Measurements from ENCODE around the gene ADRA1B.
A peak's percentile ranks its signal among the peaks of the same experiment; 100 is the strongest.
"Not testable (repeated sequence)": the region's sequence is repeated elsewhere in the genome, so short reads cannot be mapped to it uniquely, and the experiment has no call there.

Gene ADRA1B

DNA sequence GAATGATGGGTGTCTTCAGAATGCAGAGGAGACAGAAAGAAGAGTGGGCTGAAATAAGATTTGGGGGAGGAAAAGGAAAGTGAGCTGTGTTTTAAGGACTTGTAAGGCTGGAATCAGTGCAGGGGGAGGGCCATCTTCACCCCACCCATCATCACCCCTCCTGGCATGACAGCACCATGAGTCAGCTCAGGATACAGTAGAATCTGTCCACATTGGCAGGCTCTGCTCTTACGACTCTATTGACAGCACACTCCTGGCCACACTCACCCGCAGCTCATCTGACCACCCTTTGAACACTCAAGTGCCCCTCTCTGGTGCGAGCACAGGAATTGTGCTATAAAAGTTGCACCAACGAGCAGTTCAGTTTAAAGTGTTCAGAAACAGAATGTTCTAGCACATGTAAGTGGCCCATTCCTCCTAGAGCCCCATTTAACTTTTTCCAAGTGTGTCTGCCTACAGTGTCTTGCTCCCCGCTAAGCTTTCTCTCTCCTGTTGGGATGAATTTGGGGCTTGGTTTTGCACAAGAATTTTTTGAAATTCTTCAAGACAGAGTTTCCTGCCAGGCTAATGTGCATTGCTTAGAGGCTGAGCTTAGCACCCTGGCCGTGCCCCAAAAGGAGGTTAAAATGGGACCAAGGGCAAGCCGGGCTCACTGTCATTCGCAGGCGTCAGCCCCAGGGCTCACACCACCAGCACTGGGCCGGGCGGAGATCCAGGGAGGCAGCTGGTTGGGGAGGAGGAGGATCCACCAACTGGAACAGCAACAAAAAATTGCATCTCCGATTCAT, 12.0 kb downstream of the ADRA1B start:
- no peak for DNase-seq (ENCODE audit: low read depth)

DNA sequence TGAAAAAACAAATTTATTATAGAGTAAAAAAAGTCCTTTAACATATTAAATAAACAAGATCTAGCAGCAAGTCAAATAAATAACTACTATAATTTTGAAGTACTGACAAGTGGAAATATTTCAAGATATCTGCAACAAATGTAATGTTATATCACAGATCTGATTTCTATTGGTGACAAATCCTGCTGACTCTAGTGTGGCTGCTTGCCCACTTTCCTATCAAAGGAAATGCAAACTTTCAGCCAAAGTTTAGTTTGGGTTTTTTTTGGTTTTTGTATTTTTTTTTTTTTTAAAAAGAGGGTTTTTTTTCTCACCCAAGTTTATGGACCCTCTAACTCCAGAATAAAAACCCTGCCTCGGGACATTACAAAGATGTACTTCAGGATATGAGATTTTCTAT, 12.9 kb downstream of the ADRA1B start:
- no peak for DNase-seq (ENCODE audit: low read depth)

DNA sequence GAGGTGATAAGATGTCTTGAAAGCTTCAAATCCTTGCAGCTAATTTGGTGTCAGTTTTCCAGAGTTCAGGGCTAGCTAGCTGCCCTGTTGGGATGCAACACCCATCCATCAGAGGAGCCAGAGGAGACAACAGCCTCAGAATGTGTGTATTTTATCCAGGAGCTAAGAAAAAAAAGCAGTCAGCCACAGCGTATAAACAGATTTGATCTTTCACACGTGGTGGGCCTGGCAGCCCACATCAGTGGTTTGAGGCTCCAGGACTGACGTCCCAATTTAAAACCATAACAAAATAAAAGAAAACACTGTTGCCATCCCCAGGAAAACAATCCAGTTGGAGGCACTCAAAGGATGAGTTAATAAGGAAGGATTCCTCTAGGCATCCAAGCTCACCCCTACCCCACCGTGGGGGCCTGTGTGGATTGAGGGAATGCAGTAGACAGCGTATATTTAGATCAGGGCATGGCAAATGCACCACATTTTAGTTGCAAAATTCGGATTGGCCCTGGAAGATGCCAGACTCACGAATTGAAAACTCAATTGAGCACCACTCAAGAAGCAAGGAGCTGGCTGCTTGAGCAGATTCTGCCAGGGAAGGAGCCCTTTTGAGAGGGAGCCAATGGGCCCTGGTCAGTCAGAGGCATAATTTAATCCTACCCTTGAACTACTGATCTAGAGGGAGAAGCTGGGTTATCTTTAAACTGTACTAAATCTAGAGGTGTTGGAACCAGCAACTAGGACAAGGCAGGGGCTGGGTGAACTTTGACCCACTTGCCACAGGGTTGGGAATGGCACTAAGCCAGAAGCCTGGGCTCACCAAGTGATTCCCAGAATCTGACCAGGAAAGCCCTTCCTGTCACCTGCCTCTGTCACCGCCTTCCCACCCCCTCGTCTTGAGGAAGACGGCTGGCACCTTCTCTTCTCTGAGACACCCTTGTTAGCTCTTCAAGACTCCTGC, 17.5 kb downstream of the ADRA1B start:
- peak; percentile 12 for DNase-seq (ENCODE audit: low read depth)

DNA sequence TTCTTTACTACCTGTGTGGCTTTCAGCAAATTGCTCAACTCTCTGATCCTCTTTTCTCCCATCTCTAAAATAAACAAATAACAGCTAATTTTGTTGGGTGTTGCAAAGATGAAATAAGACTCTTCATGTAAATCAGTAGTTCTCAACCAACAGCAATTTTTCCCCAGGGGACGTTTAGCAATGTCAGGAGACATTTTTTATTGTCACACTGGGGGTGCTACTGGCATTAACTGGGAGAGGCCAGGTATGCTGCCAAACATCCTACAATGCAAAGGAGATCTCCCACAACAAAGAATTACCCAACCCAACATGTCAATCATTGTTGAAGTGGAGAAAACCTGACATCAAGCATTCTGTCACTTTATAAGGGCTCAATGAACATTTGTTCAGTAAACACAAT, 19.7 kb downstream of the ADRA1B start:
- no peak for DNase-seq (ENCODE audit: low read depth)

DNA sequence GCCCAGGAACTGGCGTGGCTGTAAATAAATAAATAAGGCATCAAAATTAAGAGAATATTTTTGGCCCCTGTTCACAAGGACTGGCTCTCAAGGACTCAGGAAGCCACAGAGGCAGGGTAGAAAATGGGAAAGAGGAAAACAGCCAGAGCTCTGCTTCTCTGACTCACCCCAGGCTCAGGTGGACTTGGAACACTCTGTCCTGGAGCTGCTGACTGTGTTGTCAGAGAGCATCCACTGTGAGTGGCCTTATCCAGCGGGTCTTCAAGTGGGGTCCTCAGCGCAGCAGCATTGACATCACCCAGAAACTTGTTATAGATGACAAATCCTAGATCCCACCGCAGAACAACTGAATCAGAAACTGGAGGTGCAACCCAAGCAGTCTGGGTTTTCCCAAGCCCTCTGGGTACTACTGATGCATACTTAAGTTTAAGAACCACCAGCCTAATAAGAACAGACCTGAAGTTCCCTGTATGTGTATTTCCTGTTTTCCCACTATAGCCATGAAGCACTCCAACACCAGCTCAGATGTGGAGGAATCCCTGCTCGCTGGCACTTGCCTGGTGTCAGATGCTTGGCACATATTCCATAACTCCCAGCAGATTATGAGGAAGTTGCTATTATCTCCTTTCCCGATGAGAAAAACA, 20.5 kb downstream of the ADRA1B start:
- no peak for DNase-seq (ENCODE audit: low read depth)

DNA sequence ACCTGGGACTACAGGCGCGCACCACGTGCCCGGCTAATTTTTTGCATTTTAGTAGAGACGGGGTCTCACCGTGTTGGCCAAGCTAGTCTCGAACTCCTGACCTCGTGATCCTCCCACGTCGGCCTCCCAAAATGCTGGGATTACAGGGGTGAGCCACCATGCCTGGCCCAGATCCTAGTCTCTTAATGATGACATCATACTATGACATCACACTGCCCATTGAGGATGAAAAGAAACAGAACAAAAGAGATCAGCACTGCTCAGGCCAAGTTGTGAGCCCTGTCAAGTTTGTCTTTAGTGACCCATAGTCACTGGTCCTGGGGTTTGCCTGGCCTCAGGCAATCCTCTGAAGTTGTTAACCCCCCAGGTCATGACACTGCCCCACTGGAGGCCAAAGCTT, 21.3 kb downstream of the ADRA1B start:
- no peak for DNase-seq (ENCODE audit: low read depth)

DNA sequence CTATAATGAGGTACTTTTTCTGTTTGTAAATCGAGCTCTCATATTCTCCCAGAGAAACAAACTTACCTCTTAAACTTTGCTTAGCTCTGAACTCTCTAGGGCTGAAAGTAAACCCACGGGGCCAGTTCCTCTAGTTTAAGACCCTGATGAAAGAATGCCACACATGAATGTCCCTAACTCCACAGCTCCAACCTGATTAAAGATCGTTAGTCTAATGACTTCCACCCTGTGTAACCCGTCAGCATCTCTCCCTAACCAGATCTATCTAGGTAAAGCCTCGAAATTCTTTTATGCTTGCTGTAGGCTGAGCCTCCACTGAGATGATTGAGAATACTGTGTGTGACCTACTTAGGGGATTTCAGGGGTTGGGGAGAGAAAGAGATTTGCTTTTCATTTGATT, 27.0 kb downstream of the ADRA1B start:
- DNase-seq (ENCODE audit: low read depth), result no peak

DNA sequence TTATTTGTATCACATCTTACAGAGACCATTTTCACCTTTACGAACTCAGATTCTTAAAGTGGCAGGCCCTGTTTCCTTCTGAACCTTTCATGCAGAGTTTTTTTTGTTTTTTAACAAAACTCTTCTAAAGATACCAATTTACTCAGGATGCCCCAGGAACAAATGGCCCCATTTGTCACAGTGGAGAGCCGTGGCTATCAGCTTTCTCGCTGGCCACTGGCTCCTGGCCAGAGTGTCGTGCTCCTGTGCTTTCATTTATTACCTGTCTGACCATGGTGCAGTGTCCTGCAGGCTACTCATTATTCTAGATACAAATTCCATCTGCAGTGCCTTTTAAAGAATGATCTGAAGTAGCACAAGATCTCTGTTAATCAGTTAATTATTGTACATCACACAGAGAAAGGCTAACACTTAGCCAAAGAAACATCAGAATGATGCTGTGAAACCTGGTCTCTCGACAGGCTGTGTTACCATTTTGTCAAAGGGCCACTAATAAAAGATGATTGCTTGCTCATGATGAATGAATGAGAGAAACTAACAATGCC, 27.8 kb downstream of the ADRA1B start:
- DNase-seq (ENCODE audit: low read depth), result no peak

DNA sequence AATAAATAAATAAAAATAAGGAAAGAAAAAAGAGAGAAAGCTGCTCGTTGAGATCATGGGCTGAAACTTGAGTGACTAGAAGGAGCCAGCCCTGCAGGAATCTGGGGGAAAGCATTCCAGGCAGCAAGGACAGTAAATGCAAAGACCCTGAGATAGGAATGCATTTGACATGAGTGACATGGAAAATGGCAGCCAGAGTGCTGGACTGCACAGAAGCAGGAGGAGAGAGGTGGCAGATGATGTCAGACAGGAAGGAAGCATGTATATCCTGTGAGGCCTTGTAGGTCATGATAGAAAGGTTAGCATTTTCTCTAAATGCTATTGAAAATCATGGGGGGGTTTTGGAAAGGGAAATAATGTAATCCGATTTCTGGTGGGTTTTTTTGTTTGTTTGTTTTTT, 29.1 kb downstream of the ADRA1B start:
- no peak for DNase-seq (ENCODE audit: low read depth)

DNA sequence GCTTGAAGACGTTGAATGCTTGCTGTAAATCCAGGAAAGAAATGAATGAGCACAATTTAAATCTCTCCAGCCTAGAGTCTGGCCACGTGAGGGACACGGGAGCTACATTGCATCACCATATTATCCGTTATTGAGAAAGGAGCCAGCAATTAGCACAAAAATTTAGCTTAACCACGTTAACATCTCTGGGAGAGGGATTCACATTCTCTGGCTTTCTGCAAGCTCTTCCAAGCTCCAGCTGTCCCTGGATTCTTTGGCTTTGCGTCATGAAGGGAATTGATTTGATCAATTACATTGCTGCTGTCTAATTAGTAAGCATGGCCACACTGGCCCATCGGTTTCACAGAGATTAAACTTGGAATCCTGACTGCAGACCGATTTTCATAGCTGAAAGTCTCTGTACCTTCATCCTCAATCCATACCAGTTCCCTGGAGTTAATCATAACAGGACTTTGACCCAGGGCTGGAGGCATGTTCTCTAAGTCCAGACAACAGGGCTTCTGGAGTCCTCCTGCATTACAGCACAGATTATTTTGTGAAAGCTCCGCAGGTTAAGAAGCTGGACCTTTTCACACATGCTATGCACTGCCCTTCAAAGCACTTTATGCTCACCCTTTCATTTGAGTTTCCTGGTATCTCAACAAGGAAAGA, 31.6 kb downstream of the ADRA1B start:
- DNase-seq (ENCODE audit: low read depth), result no peak

DNA sequence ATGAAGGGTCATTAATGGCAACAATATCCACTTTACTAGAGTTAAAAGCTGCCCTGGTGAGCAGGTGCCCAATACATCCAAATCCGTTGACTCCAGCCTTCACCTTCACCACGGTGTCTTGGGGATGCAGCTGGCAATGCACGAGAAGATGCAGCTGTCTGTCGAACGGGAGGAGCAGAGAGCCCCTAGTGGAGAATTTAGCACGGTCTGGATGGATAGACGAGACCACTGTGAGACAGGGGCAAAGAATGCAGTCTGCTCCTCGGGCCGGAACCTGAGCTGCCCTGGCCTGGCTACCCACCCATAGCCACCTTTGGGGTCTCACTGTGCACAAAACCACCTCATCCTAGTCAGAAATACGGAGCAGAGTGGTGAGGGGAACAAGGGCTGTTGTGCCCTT, 35.1 kb downstream of the ADRA1B start:
- DNase-seq (ENCODE audit: low read depth), result no peak

DNA sequence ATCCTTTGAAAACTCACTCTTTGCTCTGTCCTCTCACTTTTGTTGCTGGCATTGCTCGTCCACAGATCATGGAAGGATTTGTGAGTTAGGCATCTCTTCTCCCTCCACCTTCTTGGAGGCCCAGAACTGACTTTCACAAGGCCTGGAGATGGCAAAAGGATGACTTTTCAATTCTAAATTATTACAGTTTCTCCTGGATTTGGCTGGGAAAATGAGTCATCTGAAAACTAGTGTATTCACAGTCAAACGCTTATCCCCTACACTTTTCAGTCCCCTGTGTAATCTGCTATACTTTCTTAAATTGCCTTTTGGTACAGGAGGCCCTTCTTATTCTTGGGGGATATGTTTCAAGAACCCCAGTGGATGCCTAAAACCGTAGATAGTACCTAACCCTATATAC, 35.6 kb downstream of the ADRA1B start:
- DNase-seq (ENCODE audit: low read depth), result no peak

DNA sequence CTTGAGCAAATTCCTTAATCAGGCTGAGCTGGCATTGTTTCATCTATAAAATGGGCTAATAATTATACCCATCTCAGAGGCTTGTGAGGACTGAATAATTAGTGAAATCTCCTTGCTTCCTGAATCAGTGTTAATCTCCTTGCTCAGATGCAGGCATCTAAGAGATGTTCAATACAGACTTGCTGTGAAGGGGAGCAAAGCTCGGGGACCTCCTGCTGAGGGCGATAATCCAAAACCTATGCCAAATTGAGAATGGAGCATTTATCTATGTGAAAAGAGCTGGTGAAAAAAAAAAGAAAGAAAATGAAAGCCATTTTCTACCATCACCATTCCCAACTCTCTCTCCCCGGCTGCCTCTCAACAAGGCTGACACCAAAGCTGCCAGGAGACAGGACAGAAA, 37.3 kb downstream of the ADRA1B start:
- no peak for DNase-seq (ENCODE audit: low read depth)

DNA sequence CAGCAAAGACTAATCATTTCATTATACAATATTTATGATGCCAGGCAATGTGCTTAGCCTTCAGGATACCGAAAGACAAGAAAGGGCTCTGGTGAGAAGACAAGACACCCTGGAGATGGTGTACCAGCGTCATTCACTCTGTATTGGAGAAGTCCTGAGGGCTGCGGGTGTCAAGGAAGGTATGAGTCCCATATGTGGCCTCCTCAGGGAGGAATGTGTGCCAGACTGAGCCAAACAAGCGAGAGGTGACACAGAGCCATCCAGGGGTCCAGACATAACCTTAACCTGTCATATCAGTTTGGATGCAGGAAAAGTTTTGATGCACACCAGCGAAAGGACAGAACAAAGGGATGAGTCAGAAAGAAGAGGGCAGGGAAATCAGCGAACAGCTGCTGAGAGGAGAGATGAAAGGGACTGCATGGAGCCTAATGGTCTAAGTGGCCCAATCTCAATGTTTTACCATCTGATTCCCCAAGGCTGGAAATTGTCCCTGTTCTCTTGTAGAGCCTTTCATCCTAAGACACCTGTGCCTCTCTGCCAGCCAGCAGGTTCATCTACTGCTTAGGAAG, 38.9 kb downstream of the ADRA1B start:
- no peak for DNase-seq (ENCODE audit: low read depth)

DNA sequence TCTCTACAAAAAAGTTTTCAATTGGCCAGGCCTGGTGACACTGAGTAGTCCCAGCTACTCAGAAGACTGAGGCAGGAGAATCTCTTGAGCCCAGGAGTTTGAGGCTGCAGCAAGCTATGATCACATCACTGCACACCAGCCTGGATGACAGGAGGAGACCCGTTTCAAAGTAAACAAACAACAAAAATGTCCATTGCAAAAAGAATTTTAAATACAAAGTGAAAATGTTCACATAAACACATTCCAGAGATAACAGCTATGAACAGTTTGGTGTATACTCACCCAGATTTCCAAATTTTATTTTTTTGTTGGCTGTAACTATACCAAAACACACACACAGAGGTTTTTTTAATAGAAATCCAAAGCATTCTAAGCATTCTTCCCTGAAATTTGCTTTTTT, 39.8 kb downstream of the ADRA1B start:
- no peak for DNase-seq (ENCODE audit: low read depth)

DNA sequence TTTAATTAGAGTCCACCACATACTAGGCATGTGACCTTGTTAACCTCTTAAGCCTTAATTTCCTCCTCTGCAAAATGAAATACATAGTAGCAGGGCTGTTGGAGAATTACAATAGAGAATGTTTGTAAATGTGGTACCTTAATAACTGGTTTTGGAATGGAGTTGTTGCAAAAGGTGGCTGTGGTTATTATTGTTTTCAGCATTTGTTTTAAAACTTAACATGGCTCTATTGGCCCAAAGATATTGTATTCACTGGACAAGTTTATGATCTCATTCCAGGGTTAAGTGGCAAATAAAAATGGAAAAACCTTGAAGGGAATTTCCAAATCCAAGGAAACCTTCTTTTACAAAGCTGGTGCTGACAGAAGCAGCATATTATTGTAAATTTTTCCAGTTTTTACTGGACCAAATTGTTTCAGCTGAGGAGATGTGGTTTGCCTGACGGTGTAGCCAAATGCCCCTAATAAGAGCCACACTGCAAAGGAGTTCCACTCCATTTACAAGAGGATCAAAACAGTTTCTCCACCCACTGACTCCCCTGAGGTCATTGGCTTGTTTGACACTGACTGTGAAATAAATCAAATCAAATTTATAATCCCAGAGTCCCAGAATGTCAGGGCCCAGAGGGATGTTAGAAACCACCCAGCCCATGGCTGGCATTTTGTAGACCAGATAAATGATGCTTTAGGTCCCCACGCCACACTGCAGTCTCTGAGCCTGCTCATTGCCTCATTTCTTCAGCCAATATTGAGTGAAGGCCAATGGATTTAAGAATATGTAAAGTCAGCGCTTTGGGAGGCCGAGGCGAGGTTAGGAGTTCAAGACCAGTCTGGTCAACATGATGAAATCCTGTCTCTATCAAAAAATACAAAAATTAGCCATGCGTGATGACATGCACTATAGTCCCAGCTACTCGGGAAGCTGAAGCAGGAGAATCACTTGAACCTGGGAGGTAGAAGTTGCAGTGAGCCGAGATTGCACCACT, 45.2 kb downstream of the ADRA1B start:
- no peak for DNase-seq (ENCODE audit: low read depth)

DNA sequence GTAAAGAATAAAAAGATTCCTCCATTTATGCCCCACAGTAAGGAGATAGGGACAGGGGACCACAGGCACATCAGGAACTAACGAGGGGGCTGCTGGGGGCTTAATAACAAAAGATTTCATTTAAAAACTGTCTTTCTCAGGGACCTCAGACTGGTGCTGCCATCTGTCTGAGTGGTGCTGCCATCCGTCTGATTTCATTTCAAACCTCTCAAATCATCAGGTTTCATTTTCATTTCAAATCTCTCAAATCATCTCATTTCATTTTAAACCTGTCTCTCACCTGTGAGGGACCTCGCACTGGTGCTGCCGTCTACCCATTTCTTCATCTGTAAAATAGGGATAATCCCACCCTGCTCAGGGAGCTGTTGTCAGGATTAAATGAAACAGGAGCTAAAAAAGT, 45.9 kb downstream of the ADRA1B start:
- no peak for DNase-seq (ENCODE audit: low read depth)

DNA sequence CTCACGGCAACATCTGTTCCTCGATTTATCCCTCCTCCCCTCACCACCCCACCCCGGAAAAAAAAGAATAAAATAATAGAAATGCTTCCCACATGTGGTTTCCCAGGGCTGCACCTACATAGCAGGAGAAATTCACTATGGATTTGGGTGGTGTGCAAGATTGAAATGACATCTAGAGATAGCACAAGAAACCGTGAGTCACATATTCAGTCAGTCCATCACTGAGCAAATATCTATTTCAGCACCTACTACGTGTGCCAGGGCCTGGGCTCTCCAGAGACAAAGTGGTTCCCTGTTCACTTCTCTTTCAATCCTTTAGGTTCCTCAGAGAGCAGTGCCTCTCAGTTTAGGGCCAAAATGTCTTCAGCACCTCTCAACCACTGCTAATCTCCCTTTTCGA, 47.7 kb downstream of the ADRA1B start:
- no peak for DNase-seq (ENCODE audit: low read depth)

DNA sequence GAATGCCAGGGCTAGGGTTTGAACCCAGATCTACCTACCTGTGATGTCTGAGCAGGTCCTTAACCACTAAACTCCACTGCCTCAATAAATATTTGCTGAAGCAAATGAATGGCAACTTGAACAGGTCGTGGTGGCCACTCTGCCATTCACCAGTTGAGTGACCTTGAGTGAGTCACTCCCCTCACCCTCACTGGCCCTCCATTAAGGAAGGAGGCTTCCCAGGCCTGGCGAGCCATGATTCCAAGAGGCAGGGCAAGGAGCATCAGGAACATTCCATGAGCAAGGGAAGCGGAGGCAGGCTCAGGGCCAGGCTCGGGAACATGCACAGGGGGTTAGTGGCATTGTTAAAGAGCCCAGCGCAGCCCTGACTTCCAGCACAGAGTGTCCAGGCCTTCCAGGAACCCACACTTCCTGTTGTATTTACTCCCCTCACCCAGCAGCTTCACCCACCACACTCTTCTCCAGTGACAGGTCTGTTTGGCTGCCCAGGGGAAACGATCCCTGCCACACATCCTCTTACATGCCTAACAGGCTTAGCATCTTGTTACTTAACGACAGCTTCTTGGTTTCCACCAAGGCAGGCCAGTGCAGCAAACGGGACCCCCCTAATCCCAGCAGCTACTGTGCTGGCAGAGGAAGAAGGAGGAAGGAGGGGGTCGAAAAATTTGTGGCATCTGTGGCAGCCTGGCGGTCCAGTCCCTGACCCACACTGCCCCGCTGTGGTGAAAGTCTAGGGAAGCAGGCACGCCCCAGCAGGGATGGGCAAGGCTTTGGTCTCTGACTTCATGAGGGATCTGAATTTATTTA, 49.0 kb downstream of the ADRA1B start:
- DNase-seq (ENCODE audit: low read depth), result no peak

DNA sequence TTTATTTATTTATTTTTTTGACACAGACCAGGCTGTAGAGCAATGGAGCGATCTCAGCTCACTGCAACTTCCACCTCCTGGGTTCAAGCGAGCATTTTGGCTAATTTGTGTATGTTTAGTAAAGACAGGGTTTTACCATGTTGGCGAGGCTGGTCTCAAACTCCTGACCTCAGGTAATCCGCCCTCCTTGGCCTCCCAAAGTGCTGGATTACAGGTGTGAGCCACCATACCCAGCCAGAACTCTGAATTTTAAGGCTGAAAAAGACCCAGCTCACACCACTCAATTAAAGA, 49.5 kb downstream of the ADRA1B start:
- not testable (repeated sequence) for DNase-seq (ENCODE audit: low read depth)
